Measurements from ENCODE around the gene FRAS1.

DNA sequence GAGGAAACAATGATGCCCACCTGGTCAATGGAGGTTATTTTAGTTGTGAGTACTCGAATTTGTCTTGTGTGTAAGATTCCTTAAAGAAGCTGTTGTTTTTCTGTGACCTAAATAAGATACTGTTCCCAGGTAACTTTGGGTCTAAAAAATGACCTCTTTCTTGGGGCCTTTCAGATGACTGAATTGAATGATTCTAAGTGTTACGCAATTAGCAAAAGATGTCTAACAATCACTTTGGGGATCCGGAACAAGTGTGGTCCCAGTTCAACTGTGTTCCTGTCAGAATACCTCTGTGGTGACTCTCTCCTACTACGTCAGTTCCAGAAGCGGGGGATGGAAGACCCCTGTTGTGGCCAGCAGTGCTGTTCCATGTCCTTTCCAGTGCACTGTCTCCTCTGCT, 99.4 kb downstream of the FRAS1 start:
- TF ChIP-seq, protein P1, sequence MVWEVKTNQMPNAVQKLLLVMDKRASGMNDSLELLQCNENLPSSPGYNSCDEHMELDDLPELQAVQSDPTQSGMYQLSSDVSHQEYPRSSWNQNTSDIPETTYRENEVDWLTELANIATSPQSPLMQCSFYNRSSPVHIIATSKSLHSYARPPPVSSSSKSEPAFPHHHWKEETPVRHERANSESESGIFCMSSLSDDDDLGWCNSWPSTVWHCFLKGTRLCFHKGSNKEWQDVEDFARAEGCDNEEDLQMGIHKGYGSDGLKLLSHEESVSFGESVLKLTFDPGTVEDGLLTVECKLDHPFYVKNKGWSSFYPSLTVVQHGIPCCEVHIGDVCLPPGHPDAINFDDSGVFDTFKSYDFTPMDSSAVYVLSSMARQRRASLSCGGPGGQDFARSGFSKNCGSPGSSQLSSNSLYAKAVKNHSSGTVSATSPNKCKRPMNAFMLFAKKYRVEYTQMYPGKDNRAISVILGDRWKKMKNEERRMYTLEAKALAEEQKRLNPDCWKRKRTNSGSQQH (CRISPR knock-in tag; IDR thresholded peaks at IDR 0.05): no peak
- TF ChIP-seq ZFP36 (IDR thresholded peaks at IDR 0.05; ENCODE audit: low read depth, low read length, partially characterized antibody) (no peak), ARID2 (IDR thresholded peaks at IDR 0.05) (no peak), ZNF507 (tag; conservative IDR thresholded peaks at IDR 0.05) (no peak)
